Measurements from ENCODE around the gene OR4D2.

OR4D2 gene

DNA sequence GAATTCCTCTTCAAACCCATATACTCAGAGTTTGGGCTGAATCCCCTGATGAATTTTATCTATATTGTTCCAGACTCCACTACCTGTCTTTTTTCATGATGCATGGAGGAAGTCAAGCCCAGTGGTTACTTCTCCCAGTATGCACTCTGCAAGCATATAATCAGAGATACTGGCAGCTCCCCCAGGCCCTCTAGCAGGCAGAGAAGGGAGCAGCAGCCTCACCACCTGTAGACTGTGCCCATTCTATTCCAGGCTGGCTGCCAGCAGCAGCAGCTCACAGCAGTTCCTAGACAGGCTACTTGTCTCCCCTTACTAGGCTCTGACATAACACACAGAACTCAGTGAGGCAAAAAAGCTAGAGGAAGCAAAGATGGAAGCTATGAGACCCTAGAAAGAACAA, 48.9 kb downstream of the OR4D2 start:
- no peak for DNase-seq

GRCh38 chr17:58217766-58218165, 51.0 kb downstream of the OR4D2 start:
- no peak for DNase-seq

DNA sequence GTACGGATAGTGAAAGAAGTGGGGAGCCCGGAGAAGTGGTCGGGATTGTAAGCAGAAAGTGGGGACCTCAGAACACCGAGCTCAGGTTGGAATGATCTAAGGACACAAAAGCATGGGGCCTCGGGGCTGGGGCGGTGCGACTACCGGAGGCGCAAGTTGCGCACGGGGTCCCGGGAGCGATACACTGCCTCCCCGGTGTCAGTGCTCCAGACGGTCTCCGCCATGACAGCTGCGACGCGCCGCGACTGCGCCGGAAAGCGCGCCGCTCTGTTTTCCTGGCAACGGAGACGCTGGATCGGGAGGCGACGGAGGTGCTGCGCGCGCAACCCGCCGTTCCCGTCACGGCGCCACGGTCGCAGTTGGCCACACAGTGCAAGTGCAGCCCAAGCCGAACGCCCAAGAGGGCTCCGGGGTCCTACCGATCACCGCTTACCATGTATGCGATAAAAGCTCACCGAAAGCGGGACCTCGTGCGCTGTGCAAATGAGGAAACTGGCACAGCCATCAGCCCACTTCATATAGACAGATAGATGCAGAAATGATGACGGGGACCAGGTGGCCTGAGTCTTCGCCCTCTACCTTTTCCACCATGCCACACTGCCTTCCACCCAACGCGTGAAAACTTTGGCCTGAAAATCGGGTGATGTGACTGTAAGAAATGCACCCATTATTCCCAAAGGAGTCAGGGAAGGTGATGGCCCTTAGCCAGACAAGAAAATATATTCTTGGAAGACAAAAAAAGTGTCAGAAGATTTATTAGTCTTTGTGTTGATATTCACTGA, 52.4 kb downstream of the OR4D2 start, which contains the start of gene MKS1:
Gene MKS1 (minus strand): TSS at position 249 of the 782 bp plus-strand sequence. CDS start 25 bp downstream, at position 224.
- peak; percentile 46 to 94 (median 88) for DNase-seq

GRCh38 chr17:58219789-58220183, 53.0 kb downstream of the OR4D2 start:
- peak in 1 of 14 donors; percentile 4 for DNase-seq

Data from C1 segment of cervical spinal cord (tissue), 14 donors.